GM18519 (cell line): ENCODE measurements around the gene NISCH.

Source experiments
- ATAC-seq: cut with Tn5 transposase; IDR thresholded peaks from one replicate; pipeline ENCODE4 v1.9.1; 2021; ENCODE audit warnings: mild to moderate bottlenecking, moderate library complexity; ENCODE audit not compliant: unreplicated experiment, low FRiP score

The NISCH gene

DNA sequence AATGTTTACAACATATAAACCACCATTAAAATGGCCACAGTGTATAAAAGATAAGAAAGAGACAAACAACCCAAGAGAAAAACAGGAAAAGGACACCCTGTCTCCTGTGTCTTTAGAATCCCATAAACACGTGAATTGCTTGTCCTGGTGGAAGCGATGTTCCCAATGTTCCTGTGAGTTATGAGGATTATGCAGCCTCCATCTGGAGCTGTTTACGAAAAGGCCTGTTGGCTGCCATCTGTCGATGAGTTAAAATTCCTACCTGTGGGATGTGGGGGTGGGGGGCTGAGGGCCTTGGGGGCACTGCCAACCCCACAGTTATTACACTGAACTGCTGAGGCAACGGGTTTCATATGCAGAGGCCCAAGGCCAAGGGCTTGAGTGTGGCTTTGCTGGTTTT is 13.6 kb downstream of the NISCH start:
- ATAC-seq = no peak

DNA sequence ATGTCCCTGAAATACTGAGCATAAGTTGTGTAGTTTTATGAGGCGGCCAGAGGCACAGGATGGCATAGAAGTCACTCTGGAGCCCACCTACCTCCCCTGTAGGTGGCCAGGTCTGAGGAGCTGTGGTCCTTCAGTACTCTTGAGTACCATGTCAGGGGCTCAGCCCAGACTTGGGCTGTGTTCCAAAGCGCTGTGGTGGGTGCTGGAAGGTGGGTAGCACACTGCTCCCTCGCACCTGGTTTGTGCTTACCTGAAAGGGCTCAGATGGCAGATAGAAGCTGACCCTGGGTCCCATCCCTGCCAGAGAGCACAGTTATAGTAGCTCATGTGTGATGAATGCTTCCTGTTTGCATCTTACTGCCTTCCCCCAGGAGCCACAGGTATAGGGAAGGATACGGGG is 15.5 kb downstream of the NISCH start:
- ATAC-seq = no peak

DNA sequence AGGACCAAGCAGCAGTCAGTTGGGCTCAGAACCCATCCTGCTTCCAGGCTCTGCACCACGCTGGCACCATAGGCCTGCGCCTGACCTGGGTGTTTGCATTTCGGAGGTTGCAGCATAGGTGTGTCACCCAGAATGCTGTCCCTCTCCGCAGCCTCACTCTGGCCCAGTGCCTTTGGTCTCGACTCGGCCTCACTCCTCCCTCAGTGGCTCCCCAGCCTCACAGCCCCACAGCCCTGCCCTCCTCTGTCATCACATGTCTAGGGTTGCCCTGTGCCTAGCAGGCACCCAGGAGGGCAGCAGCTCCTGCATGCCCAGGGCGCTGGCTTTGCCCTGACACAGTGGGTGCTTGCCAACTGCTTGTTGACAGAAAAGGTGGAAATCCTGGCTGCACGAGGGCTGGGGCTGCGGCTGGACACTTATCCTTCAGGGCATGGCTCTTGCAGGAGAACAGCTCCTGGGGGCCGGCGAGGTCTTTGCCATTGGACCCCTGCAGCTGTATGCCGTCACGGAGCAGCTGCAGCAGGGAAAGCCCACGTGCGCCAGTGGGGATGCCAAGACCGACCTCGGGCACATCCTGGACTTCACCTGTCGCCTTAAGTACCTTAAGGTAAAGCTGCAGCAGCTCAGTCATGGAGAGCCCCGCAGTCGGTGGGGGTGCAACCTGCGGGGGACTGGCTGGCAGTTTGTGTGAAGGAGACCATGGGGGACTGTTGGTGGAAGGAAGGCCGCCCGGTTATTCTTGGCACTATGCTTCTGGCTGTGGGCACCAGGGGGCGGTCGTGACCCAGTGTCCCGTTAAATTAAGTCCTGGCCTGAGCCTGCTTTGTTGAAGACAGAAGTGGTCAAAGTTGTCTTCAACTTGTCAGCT is 16.2 kb downstream of the NISCH start:
- ATAC-seq = no peak

DNA sequence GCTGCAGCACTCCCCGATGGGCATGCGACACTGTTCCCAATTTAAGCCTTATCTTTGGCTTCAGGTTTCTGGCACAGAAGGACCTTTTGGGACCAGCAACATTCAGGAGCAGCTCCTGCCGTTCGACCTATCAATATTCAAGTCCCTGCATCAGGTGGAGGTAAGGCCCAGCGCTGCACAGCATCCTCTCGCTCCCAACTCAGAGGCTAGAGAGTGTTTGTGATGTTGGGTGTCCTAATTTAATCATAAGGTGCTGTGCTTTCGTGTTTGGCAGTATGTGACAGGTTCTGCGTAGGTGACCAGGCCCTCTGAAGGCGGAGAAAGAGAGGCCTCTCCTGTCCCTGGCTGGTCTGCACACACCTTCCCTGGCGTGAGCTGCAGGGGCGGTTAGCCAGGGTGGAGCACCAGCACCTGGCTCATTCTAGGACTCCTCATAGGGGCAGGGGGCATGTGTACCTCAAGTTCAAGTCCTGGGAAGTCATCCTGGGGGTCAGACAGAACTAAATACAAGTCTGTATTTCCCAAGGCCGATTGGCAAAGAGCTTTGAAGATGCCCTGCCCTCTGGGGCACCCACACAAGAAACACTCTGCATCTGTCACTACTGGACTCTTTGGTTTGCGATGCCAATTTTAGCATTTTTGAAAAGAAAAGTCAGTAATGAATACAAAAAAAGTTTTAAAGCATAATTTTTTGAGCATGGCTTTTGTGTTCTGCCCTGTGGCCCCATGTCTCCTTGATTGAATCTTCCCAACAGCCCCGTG is 17.0 kb downstream of the NISCH start:
- no peak for ATAC-seq

DNA sequence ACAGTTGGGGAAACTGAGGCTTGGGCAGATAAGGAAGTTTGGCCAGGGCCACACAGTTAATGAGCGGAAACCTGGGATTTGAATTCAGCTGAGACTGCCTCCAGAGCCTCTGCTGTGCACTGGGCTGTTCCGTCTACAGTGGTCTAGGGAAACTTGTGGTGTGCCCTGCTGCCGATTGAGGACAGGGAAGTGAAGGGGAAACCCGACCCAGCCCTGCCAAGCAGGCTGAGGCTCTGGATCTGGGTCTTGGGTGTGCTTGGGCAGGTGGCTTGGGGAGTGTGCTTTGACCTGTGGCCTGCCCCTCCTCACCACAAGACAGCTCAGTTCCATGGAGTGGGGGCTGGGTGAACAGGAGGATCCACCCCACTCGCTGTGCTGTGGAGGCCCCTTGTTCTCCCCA is 17.6 kb downstream of the NISCH start:
- ATAC-seq = no peak

DNA sequence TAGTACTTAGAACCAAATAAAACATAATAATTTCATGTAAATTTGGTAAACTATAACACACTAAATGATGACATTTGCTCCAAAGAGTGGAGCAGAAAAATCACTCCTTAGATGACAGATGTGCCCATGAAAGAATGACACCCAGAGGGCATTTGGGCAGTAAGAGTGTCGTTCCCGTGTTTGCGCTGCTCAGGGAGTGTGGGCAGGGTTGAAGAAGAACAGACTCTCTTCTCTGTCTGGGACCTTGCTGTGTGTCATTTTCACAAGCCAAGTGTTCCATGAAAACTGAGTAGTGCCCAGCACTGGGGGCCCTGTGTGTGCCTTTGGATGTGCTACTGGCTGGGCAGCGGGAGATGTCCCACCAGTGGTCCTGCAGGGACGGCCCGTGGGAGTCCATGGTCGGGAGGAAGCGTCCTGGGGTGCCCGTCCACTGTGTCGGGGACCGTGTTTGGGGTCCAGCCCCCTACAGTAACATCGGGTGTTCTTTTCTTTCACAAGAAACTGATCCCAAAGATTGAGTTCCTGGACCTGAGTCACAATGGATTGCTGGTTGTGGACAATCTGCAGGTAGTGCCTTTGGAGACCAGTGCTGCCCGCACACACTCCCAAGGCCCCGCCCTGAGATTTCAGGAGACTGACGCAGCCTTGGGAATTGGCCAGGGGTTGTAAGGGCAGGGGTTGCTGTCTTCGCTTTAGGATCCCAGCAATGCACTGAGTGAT is 21.8 kb downstream of the NISCH start:
- ATAC-seq = no peak

DNA sequence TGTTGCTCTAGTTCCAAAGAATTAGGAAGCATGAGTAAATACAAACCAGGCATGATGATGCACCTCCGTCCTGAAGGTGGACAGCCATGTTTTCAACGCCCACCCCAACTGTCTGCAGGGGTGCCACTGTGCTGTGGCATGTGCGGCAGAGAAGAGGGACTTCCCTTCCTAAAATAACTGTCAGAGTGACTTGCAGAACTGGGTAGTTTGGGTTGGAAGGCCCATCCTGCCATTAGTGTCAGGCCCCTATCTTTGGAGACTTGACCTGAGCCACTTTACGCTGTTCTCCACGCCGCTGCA is 22.3 kb downstream of the NISCH start:
- ATAC-seq = no peak

DNA sequence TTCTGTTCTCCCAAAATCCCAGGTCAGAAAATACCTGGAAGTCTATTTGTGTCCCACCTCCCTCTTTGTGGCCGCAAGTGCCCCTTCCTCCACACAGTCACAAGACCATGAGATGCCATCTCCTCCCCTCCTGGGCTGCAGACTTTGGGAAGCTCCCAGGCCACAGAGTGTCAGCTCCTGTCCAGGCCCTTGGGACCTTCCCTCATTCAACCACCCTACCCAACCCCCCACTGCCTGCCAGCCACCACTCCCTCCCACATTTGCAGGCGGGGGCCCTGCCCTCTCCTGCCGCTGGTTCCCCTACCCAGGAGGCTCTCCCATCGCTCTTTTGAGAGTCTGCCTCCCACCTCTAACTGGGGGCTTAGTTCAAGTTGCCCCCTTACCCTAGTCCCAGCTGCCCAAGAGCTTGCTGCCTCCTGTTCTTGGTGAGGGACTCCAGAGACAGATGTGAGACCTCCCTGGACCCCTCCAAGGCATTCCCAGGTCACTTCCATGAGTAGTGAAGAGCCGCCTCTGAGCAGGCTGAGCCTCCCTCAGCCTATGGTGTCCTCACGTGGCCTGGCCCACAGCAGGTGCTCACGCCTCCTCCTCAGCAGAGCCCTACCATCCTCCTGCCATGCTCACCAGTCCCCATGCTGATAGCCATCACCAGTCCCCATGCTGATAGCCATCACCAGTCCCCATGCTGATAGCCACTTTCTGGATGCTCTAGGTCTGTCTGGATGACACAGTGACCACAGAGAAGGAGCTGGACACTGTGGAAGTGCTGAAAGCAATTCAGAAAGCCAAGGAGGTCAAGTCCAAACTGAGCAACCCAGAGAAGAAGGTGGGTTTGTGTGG is 23.9 kb downstream of the NISCH start:
- ATAC-seq = no peak

DNA sequence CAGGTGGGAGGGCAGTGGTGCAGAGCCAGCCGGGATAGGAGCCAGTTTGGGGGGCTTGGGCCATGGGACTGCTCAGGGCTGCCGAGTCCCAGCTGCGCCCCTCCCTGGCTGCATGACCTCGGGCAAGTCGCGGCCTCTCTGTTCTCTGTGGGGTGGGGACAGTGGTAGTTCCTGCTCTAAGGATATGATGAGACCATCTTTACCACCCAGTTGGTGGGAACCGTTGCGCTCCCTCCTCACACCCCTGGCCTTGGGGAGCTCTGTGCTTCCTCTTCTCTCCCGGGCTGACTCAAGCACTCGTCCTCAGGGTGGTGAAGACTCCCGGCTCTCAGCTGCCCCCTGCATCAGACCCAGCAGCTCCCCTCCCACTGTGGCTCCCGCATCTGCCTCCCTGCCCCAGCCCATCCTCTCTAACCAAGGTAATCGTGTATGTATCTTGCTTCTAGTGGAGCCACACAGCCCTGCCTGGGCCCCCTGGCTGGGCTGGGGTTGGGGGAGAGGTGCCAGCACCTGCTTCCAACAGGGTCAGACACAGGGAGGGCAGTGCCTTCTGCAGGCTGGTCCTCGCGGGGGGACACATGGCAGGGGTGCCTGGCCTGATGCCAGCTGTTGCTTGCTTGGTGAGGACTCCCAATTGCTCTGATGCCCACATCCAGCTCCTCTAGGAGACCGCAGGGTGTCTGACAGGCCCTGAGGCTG is 24.6 kb downstream of the NISCH start:
- ATAC-seq = no peak

DNA sequence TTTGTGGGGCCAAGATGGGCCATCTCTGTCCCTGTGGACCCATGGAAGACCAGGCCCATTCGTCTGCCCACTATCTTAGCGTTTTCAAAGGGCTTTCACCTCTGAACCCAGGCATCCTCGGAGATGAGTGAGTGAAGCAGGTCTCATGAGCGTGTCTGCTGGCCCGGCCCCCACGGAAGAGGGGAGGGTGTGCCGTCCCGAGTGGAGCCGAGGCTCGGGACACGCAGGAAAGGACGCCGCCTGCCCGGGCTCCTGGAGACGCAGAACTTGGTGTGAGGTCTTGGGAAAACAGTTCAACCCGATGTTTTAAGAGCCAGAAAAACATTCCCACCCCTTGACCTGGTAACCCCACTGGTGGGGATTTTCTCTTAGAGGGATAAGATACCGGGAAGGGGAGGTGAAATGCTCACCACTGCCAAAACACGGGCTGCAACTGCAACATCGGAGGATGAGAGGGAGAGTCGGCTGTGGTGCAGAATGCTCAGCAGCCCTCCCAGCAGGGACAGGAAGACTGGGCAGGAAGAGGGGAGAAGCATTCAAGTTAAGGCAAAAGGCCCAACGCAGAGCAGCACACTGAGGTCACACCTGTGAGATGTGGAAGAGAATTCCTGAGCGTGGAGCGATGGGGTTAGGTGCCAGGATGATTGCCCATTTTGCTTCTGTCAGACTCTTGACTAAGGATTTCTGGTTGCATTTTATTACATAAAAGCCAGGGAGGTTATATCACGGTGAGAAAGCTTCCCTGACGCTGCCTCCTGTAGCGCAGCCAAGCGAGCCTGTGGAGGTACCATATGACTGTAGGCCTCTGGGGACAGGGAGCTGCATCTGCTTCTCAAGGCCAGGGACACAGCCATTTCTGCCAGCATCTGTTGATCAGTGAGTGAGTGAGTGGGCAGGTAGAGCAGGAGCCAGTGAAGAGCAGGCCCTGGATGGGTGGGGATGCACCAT is 25.6 kb downstream of the NISCH start:
- no peak for ATAC-seq

DNA sequence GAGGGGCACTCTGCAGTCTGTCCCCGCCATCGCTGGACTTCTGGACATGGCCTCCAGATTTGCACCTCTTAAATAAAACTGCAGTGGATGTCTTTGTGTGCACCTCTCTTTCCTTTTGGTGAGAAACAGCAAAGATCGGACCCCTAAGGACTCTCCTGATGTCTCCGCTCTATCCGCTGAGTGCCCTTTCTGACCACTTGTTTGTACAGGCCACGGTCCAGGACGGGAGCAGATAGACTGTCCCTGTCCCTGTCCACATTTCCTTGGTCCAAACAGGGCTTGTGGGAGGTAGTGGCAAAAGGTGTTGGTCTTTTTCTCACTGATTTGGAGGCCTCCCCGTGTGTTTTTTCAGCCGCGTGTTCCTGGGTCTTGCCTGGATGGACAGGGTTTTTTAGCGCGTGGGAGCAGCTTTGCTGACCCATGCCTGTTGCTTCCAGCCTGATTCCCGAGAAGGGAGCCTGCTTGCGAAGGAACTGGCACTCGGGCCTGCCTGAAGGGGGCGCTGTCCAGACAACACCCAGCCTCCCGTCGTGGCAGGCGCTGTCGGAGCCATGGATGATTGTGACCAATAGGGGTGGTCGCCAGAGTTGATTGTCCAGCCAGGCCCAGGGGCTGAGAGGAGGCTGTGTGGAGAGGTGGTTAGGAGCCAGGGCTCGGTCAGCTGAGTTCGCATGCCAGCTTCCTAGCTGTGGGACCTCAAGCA is 26.6 kb downstream of the NISCH start:
- no peak for ATAC-seq

DNA sequence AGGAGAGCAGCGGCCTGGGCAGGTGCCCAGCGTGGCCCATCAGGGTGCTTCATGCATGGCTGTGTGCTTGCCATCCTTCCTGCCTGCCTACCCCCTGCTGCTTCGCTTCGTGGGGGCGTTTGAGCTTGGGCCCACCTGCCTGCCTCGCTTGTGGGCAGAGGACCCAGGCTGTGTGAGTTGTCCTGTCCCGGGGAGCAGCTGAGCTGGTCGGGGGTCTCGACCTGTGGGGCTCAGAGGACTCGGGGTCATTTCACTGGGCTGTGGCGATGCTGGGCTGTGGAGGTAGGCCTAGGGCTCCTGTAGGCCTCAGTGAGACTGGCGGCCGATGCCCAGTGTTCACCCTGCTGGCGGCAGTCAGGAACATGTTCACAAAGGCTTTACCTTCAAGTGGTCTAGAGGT is 27.7 kb downstream of the NISCH start:
- ATAC-seq = no peak

DNA sequence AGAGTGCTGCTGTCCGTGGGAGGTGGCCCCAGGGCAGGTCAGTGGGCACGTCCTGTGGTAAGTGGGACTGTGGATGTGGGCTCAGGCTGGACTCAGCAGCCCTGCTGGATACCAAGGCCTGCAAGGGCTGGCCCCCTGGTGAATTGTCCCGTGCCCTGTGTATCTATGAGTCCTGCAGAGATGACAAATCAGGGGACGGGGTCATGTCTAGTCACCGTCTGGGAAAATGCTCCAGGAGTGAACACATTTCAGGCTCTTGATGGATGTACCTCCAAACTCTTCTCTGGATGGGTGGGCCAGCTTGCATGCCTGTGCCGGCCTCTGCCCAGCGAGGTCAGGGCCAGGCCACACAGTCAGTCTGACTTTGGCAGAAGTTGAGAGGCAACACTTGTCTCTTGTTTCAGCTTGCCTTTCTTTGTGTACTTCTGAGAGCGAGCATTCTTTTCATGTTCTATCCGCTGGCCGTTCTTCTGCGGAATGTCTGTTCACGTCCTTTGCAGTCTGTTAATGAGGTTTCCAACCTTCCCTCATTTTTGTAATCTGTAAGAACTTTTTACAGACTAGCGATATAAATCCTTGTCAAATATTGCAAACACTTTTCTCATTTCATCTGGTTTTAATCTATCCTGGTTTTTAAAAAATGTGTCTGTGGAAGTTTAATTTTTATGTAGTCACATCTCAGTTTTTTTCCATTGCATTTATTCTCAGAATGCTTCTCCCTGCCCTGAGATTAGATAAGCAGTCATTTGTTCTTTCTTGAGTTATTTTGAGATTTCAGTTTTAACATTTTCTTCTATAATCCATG is 28.4 kb downstream of the NISCH start:
- ATAC-seq = no peak

DNA sequence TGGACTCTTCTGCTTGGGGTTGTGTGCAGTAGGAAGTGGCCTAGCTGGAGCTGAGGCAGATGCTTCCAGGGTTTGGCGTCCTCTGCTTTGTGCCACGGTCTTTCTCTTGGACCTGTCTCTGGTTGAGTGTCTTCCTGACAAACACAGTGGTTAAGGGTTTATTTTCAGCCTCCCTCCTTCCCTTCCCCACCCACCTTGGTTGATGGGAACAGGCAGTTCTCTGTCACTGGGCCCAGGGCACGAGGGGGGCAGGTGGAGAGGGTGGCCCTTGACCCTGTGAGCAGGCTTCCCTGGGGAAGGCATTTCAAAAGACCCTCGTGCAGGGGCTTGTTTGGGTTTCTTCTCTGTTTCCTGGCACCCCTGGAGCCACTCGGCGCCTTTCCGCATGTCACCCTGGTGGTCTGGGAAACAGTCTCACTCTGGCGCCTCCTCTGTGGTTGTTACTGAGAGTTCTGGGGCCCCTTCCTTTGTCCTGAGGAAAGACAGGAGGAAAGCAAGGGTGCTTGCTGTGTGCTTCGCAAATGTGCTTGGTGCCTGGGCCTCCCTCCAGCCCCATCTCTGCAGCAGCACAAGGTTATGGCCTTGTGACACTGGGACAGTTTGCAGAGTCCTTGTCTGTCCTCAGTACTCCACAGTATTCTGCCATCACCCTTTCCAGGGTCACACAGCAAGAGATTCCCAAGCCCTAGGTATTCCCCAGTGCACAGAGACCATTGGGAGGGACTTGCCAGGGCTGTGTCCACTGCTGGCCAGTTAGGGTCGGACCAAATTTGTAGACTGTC is 29.5 kb downstream of the NISCH start:
- no peak for ATAC-seq

DNA sequence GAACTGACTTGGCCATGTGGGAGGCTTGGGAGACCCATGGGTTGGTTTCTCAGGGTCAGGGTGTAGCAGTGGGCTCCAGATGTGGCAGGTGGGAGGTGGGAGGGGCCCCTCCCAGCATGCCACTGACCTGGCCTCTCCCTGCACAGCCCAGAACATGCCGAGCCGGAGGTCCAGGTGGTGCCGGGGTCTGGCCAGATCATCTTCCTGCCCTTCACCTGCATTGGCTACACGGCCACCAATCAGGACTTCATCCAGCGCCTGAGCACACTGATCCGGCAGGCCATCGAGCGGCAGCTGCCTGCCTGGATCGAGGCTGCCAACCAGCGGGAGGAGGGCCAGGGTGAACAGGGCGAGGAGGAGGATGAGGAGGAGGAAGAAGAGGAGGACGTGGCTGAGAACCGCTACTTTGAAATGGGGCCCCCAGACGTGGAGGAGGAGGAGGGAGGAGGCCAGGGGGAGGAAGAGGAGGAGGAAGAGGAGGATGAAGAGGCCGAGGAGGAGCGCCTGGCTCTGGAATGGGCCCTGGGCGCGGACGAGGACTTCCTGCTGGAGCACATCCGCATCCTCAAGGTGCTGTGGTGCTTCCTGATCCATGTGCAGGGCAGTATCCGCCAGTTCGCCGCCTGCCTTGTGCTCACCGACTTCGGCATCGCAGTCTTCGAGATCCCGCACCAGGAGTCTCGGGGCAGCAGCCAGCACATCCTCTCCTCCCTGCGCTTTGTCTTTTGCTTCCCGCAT is 31.8 kb downstream of the NISCH start:
- ATAC-seq = no peak
